DMS 273 treated with DMSO at 0.1 percent for 48 hours (cell line): ENCODE measurements around the gene PPT1.
A peak's percentile ranks its signal among the peaks of the same experiment; 100 is the strongest.

Source experiments
- DNase-seq: peaks from one replicate; lab custom pipeline; 2025; lab: John Stamatoyannopoulos, UW

The PPT1 gene

DNA sequence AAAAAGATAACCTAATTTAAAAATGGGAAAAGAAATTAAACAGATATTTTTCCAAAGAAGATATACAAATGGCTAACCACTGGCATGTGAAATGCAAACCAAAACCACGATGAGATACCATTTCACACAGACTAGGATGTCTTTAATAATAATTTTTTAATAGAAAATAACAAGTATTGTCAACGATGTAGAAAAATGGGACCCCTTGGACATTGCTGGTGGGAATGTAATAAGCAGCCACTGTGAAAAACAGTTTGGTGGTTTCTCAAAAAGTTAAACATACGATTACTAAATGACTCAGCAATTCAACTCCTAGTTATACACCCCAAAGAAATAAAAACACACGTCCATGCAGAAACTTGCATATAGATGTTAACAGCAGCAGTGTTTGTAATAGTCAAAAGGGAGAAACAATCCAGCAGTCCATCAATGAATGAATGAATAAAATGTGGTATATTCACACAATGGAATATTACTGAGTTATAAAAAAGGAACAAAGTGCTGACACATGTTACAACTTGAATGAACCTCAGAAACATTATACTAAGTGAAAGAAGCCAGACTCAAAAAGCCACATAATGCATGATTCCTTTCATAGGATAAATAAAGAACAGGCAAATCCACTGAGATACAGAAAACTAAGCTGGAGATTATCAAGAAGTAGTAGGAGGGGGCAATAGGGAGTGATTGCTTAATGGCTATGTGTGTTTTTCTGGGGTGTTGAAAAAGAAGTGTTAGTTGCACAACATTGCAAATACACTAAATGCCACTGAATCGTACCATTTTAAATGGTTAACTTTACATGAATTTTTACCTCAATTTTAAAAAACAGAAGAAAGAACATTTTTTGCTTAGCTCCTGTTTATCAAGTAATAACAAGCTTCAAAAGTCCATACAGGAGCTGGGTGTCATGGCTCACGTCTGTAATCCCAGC lies 4.1 kb downstream of the PPT1 start:
- DNase-seq: no peak

DNA sequence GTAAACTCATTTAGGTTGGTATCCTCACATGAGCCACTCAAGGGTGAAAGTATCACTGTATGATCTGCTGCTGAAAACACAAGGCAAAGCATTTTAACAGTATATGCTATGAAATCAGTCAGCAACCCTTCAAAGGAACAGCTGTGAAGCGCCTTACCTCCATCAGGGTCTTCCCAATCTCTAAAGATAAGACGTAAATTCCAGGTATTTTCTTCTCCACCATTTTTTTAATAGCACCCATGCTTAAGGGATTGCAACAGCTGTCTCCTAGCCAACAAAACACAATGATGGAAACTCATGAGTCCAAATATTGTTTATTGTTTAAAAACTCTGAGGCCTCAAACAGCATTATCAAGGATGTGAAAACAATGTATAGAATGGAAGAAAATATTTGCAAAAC lies 4.8 kb downstream of the PPT1 start:
- no peak for DNase-seq

DNA sequence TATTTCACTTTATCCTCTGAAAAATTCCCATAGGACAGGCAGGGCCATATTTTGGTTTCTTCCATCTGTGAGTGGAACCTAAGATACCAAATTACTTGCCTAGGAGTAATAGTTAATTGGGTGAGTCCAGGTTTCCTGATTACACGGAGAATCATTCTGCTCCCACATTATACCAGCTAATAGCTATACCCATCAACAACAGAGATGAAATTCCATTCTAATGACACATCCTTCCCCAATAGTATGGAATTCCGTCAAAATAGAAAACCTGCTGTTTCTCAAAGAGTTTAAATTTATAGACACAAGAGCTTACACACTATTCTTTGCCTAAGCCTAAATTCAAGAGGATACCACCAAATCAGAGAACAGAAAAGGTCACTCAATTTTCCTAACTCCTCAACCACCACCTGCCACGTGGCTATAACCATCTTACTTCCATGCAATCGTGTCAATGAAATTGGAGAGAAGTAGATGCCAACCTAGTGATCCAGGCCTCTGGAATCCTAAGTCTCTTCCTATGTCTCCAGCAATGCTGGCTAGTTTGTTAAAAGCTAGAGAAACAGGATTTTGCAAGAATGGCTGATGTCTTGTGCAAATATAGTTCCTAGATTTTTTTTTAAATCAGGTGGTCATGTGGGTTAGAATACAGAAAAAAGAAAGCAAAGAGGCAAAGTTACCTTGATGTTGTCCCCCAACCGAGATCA lies 6.2 kb downstream of the PPT1 start:
- DNase-seq: no peak

GRCh38 chr1:40084750-40085149 lies 12.3 kb downstream of the PPT1 start:
- DNase-seq: peak; percentile 94

DNA sequence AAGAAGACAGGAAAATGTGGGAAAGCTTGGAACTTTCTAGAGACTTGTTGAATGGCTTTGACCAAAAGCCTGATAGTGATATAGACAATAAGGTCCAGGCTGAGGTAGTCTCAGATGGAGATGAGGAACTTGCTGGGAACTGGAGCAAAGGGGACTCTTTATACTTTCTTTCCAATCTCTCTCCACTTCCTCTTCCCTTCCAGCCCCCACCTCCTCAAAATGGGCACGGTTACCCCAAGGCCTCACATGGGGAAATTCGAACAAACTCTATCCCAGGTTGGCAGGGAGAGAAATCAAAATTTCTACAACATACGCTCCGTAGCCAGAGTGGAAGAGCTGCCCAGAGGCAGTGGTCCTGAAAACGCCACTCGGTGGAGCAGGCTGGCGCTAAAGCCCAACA lies 15.2 kb downstream of the PPT1 start:
- DNase-seq: no peak

GRCh38 chr1:40079774-40080400 lies 17.2 kb downstream of the PPT1 start:
- DNase-seq: no peak

DNA sequence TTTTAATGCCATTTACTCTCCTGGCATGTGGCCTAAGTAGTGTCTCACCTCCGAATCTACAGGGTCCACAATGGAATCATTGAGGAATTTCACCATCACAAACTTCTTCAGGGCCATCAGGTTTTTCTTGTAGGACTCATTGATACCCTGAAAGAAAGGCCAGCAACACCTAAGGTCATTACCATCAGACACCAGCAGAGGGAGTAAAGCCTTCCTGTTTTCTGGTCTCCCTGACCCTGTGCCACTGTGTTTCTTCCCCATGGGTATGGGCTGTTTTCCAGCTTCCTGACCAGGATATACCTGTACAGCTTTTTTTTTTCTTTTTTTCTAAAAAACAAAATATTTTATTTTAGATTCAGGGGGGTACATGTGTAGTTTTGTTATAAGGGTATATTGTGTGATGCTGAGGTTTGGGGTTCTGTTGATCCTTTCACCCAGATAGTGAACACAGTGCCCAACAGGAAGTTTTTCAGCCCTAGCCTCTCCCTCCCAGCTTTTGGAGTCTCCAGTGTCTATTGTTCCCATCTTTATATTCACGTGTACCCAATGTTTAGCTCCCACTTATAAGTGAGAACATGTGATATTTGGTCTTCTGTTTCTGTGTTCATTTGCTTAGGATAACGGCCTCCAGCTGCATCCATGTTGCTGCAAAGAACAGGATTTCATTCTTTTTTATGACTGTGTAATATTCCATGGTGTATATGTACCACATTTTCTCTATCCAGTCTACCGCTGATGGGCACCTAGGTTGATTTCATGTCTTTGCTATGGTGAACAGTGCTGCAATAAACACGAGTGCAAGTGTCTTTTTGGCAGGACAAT lies 18.3 kb downstream of the PPT1 start:
- peak; percentile 99 for DNase-seq

DNA sequence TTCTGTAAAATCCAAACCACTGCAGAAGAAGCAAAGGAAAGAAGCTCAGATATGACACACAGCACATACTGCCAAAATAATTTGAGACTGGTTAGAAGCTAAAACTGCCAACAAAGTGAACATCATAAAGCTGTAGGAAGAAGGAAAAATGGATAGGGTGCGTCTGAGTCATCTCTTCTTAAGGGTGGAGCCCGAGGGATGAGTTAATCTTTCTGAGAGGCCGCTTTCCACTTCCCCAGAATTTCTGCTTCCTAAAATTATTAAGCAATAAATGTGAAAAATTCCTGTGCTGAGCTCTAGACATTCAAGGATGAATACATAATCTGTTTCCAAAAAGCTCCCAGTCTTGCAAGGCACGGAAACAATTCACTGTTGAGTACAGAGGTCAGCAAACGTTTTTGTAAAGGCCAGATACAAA lies 20.1 kb downstream of the PPT1 start:
- DNase-seq: no peak

- no peak for DNase-seq
Measured at GRCh38 chr1:40075266-40075665, 21.8 kb downstream of the PPT1 start.

- no peak for DNase-seq
Measured at GRCh38 chr1:40073062-40073461, 24.0 kb downstream of the PPT1 start.

GRCh38 chr1:40072142-40072541 lies 24.9 kb downstream of the PPT1 start:
- DNase-seq: no peak

GRCh38 chr1:40067851-40068250 lies 29.2 kb downstream of the PPT1 start:
- DNase-seq: no peak

DNA sequence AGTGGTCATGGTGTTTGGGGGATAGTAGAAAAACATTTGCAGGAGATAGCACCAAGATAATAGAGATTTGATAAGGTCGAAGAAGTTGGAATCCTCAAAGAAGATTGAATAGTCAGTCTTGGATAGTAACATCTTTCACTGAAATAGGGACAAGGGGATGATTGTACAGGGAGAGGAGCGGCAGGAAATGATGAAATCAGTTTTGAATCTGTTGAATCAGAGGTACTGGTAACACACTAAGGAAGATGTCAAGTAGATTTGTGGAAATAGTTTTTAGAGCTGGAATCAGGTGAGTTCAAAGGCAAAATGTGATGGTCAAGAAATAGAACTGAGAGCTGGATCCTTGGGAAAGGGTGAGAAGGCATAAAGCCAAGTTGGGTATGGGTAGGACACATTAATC lies 30.0 kb downstream of the PPT1 start:
- DNase-seq: no peak

DNA sequence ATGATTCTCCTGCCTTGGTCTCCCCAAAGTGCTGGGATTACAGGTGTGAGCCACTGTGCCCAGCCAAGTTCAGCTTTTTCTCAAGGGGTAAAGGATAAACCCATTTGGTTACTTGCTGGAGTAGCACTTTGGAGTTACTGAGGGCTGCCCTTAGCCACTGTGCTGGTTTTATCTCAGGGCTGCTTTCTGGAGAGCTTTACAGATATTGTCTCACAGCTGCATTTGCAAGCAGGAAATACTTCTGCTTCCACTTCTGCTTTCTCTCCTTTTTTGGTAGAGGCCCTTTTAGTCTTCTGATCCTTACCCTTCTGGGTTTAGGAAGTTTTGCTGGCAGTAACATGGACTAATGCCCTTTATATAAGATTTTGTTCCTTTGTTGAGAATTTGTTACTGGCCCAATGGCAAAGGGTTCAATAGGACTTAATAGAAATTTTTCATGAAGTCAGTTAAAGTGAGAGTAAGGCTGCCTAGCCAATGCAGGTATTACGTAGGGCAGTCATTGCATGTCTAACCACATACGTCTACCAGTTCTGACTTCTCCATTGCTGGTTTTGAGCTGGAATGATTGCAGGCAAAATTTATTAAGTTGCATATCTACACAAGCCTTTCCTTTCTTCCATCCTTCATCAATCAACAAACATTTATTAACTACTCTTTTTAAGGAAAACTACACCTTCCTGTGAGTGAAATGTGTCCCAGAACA lies 32.1 kb downstream of the PPT1 start:
- DNase-seq: no peak

- DNase-seq: peak; percentile 98
Measured at GRCh38 chr1:40059960-40060750, 36.9 kb downstream of the PPT1 start.

DNA sequence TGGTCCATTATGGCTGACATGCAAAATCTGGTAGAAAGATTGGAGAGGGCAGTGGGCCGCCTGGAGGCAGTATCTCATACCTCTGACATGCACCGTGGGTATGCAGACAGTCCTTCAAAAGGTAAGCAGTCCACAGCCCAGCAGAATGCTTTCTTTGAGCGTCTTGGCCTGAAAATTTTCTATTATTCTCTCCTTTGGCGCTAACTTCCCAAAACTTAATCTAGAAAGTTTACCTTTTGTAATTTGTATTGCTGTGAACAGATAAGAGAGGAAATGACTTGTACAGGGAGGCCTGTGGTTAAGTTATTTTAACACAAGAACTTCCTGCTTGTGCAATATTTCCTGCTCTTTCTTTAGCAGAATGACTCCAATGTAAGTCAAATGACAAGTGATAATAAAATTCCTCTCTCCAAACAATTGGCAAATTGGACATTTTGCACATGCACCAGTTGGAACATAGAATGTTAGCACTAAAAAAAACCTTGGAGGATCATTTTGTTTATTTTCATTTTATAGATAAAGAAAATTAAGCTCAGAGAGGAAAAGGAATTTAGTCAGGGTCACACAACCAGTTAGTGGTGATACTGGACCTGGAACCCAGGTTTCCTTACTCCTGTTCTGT lies 37.6 kb downstream of the PPT1 start:
- DNase-seq: no peak

DNA sequence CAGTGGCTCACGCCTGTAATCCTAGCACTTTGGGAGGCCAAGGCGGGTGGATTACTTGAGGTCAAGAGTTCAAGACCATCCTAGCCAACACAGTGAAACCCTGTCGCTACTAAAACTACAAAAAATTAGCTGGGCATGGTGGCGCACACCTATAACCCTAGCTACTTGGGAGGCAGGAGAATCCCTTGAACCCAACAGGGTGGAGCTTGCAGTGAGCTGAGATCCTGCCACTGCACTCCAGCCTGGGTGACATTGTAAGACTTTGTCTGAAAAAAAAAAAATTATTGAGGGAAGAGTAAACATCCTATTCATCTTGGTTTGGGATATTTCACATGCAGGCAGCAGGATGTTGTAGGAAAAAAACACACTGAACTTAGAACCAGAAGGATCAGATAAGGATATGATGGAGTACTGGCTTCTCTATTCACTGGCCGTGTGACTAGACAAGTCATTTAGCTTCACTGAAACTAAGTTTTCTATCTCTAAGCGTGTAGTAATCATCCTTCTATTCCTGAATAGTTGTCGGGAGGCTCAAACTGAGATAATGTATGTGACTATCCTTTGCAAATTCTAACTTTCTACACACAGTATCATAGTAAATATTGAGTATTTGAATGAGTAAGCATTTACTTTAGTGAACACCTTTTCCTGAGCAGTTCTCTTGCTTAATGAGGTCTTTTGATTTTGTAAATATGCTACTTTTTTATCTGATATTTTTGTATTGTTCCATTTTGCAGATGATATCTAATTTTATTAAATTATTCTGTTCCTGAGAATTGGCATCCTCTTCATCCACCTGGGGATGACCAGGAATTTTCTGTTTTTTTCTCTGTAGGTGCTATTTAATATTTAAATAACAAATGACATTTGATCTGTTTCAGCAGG lies 38.4 kb downstream of the PPT1 start:
- peak; percentile 86 for DNase-seq

- DNase-seq: no peak
Measured at GRCh38 chr1:40058097-40058452, 39.0 kb downstream of the PPT1 start.
